ENCODE results near the gene NUSAP1.
A peak's percentile ranks its signal among the peaks of the same experiment; 100 is the strongest.
"Not testable (repeated sequence)": the region's sequence is repeated elsewhere in the genome, so short reads cannot be mapped to it uniquely, and the experiment has no call there.

NUSAP1 gene

GRCh38 chr15:41416128-41416741, 83.6 kb downstream of the NUSAP1 start:
- DNase-seq = no peak

- DNase-seq = peak; percentile 55 to 98 (median 92)
Observed at GRCh38 chr15:41416742-41417417, 84.2 kb downstream of the NUSAP1 start, which contains the start of gene RTF1. Gene RTF1 (plus strand): TSS chr15:41417095. CDS start chr15:41417116, 21 bp downstream.

- DNase-seq = peak in 6 of 14 donors; percentile 21 to 61 (median 44)
Observed at GRCh38 chr15:41417418-41418195, 84.9 kb downstream of the NUSAP1 start.

- no peak for DNase-seq
Observed at GRCh38 chr15:41423979-41424659, 91.4 kb downstream of the NUSAP1 start.

DNA sequence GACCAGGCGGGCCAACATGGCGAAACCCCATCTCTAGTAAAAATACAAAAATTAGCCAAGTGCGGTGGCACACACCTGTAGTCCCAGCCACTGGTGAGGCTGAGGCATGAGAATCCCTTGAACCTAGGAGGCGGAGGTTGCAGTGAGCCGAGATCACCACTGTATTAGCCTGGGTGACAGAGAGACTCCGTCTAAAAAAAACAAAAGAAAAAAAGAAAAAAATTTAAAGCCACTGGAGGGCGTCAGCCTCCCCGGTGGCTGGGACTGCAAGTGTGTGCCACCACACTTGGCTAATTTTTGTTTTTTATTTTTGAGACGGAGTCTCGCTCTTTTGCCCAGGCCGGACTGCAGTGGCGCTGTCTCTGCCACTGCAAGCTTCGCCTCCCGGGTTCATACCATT, 92.1 kb downstream of the NUSAP1 start:
- no peak for DNase-seq

- not testable (repeated sequence) for DNase-seq
Observed at GRCh38 chr15:41425907-41426306, 93.2 kb downstream of the NUSAP1 start.

- DNase-seq = no peak
Observed at GRCh38 chr15:41429003-41429890, 96.6 kb downstream of the NUSAP1 start.
